ENCODE data around the gene MYL6B.

MYL6B gene

GRCh38 chr12:56152132-56152755 lies at the start of gene MYL6B:
Gene MYL6B, plus strand, starts transcription at chr12:56152587. Its CDS starts 1,332 bp downstream, at chr12:56153919.
- Histone ChIP-seq H3K4me3 (ENCODE audit: low read depth in 1 of 2, low read length in 2 of 2) (peak within 1 kb of the TSS; percentile 62 to 93), H3K9ac (ENCODE audit: low read depth in 1 of 2, low read length in 2 of 2) (peak within 1 kb of the TSS; percentile 79 to 85), H3K27ac (ENCODE audit: low read depth, low read length) (peak within 1 kb of the TSS; percentile 81), H3K27me3 (ENCODE audit: control insufficient read depth in 1 of 2, insufficient read depth in 2 of 2, low read length in 2 of 2) (no peaks in the 10 kb centered on the region), H3K36me3 (ENCODE audit: control insufficient read depth in 1 of 2, insufficient read depth in 2 of 2, low read length in 2 of 2) (no peaks in the 10 kb centered on the region), H3K4me1 (ENCODE audit: control insufficient read depth in 1 of 2, insufficient read depth in 2 of 2, low read length in 2 of 2) (peaks cover 31% of the 10 kb centered on the region in 2 donors), H3K9me3 (ENCODE audit: control insufficient read depth in 1 of 2, low read length in 2 of 2) (no peaks in the 10 kb centered on the region)

- Histone ChIP-seq H3K36me3 (ENCODE audit: control insufficient read depth in 1 of 2, insufficient read depth in 2 of 2, low read length in 2 of 2) (peaks cover 15 to 41% of the 10 kb centered on the region in 2 donors), H3K9me3 (ENCODE audit: control insufficient read depth in 1 of 2, low read length in 2 of 2) (no peaks in the 10 kb centered on the region), H3K9ac (ENCODE audit: low read depth in 1 of 2, low read length in 2 of 2) (no peak overlapping the region), H3K27me3 (ENCODE audit: control insufficient read depth in 1 of 2, insufficient read depth in 2 of 2, low read length in 2 of 2) (no peaks in the 10 kb centered on the region), H3K27ac (ENCODE audit: low read depth, low read length) (no peak overlapping the region), H3K4me1 (ENCODE audit: control insufficient read depth in 1 of 2, insufficient read depth in 2 of 2, low read length in 2 of 2) (peaks cover 30 to 39% of the 10 kb centered on the region in 2 donors), H3K4me3 (ENCODE audit: low read depth in 1 of 2, low read length in 2 of 2) (no peak overlapping the region)
Measured at GRCh38 chr12:56102683-56103065, 49.7 kb upstream of the MYL6B start.

- Histone ChIP-seq H3K27me3 (ENCODE audit: control insufficient read depth in 1 of 2, insufficient read depth in 2 of 2, low read length in 2 of 2) (no peaks in the 10 kb centered on the region), H3K9ac (ENCODE audit: low read depth in 1 of 2, low read length in 2 of 2) (peak overlapping the region; percentile 60 to 65), H3K27ac (ENCODE audit: low read depth, low read length) (no peak overlapping the region), H3K9me3 (ENCODE audit: control insufficient read depth in 1 of 2, low read length in 2 of 2) (no peaks in the 10 kb centered on the region), H3K4me3 (ENCODE audit: low read depth in 1 of 2, low read length in 2 of 2) (peak overlapping the region; percentile 64 to 84), H3K36me3 (ENCODE audit: control insufficient read depth in 1 of 2, insufficient read depth in 2 of 2, low read length in 2 of 2) (peaks cover 18 to 44% of the 10 kb centered on the region in 2 donors), H3K4me1 (ENCODE audit: control insufficient read depth in 1 of 2, insufficient read depth in 2 of 2, low read length in 2 of 2) (peaks cover 30 to 39% of the 10 kb centered on the region in 2 donors)
Measured at GRCh38 chr12:56103066-56103711, 49.2 kb upstream of the MYL6B start.

GRCh38 chr12:56103823-56104108 lies 48.6 kb upstream of the MYL6B start:
- peak overlapping the region; percentile 90 for H3K27ac ChIP-seq (ENCODE audit: low read depth, low read length)
- peaks cover 20 to 48% of the 10 kb centered on the region in 2 donors for H3K36me3 ChIP-seq (ENCODE audit: control insufficient read depth in 1 of 2, insufficient read depth in 2 of 2, low read length in 2 of 2)
- no peaks in the 10 kb centered on the region for H3K27me3 ChIP-seq (ENCODE audit: control insufficient read depth in 1 of 2, insufficient read depth in 2 of 2, low read length in 2 of 2)
- peaks cover 26 to 39% of the 10 kb centered on the region in 2 donors for H3K4me1 ChIP-seq (ENCODE audit: control insufficient read depth in 1 of 2, insufficient read depth in 2 of 2, low read length in 2 of 2)
- H3K4me3 ChIP-seq (ENCODE audit: low read depth in 1 of 2, low read length in 2 of 2), result peak overlapping the region; percentile 64 to 84
- no peaks in the 10 kb centered on the region for H3K9me3 ChIP-seq (ENCODE audit: control insufficient read depth in 1 of 2, low read length in 2 of 2)
- peak overlapping the region; percentile 60 to 65 for H3K9ac ChIP-seq (ENCODE audit: low read depth in 1 of 2, low read length in 2 of 2)

GRCh38 chr12:56104109-56104814 lies 48.1 kb upstream of the MYL6B start, which contains the start of gene PA2G4:
Gene PA2G4, plus strand, starts transcription at chr12:56104559. Its CDS starts 179 bp downstream, at chr12:56104738.
- peaks cover 26 to 35% of the 10 kb centered on the region in 2 donors for H3K4me1 ChIP-seq (ENCODE audit: control insufficient read depth in 1 of 2, insufficient read depth in 2 of 2, low read length in 2 of 2)

GRCh38 chr12:56104815-56105608 lies 47.4 kb upstream of the MYL6B start:
- H3K27me3 ChIP-seq (ENCODE audit: control insufficient read depth in 1 of 2, insufficient read depth in 2 of 2, low read length in 2 of 2), result no peaks in the 10 kb centered on the region
- H3K36me3 ChIP-seq (ENCODE audit: control insufficient read depth in 1 of 2, insufficient read depth in 2 of 2, low read length in 2 of 2), result peaks cover 25 to 49% of the 10 kb centered on the region in 2 donors
- H3K4me3 ChIP-seq (ENCODE audit: low read depth in 1 of 2, low read length in 2 of 2), result peak overlapping the region; percentile 84 to 89
- peak overlapping the region; percentile 89 to 96 for H3K9ac ChIP-seq (ENCODE audit: low read depth in 1 of 2, low read length in 2 of 2)
- H3K9me3 ChIP-seq (ENCODE audit: control insufficient read depth in 1 of 2, low read length in 2 of 2), result no peaks in the 10 kb centered on the region
- H3K27ac ChIP-seq (ENCODE audit: low read depth, low read length), result peak overlapping the region; percentile 90
- H3K4me1 ChIP-seq (ENCODE audit: control insufficient read depth in 1 of 2, insufficient read depth in 2 of 2, low read length in 2 of 2), result peaks cover 22 to 28% of the 10 kb centered on the region in 2 donors

More at GRCh38 chr12:56104109-56104814, 48.1 kb upstream of the MYL6B start, which contains the start of gene PA2G4:
- no peaks in the 10 kb centered on the region for H3K9me3 ChIP-seq (ENCODE audit: control insufficient read depth in 1 of 2, low read length in 2 of 2)
- peaks cover 20 to 47% of the 10 kb centered on the region in 2 donors for H3K36me3 ChIP-seq (ENCODE audit: control insufficient read depth in 1 of 2, insufficient read depth in 2 of 2, low read length in 2 of 2)
- H3K4me3 ChIP-seq (ENCODE audit: low read depth in 1 of 2, low read length in 2 of 2), result peak within 1 kb of the TSS; percentile 84 to 89
- peak within 1 kb of the TSS; percentile 90 for H3K27ac ChIP-seq (ENCODE audit: low read depth, low read length)
- no peaks in the 10 kb centered on the region for H3K27me3 ChIP-seq (ENCODE audit: control insufficient read depth in 1 of 2, insufficient read depth in 2 of 2, low read length in 2 of 2)
- peak within 1 kb of the TSS; percentile 89 to 96 for H3K9ac ChIP-seq (ENCODE audit: low read depth in 1 of 2, low read length in 2 of 2)

GRCh38 chr12:56105609-56105902 lies 46.8 kb upstream of the MYL6B start:
- Histone ChIP-seq H3K9ac (ENCODE audit: low read depth in 1 of 2, low read length in 2 of 2) (peak overlapping the region; percentile 89 to 96), H3K4me3 (ENCODE audit: low read depth in 1 of 2, low read length in 2 of 2) (peak overlapping the region; percentile 84 to 89), H3K9me3 (ENCODE audit: control insufficient read depth in 1 of 2, low read length in 2 of 2) (no peaks in the 10 kb centered on the region), H3K4me1 (ENCODE audit: control insufficient read depth in 1 of 2, insufficient read depth in 2 of 2, low read length in 2 of 2) (peaks cover 22 to 27% of the 10 kb centered on the region in 2 donors), H3K36me3 (ENCODE audit: control insufficient read depth in 1 of 2, insufficient read depth in 2 of 2, low read length in 2 of 2) (peaks cover 29 to 54% of the 10 kb centered on the region in 2 donors), H3K27me3 (ENCODE audit: control insufficient read depth in 1 of 2, insufficient read depth in 2 of 2, low read length in 2 of 2) (no peaks in the 10 kb centered on the region), H3K27ac (ENCODE audit: low read depth, low read length) (no peak overlapping the region)

- Histone ChIP-seq H3K27me3 (ENCODE audit: control insufficient read depth in 1 of 2, insufficient read depth in 2 of 2, low read length in 2 of 2) (no peaks in the 10 kb centered on the region), H3K4me3 (ENCODE audit: low read depth in 1 of 2, low read length in 2 of 2) (no peak overlapping the region), H3K9ac (ENCODE audit: low read depth in 1 of 2, low read length in 2 of 2) (no peak overlapping the region), H3K36me3 (ENCODE audit: control insufficient read depth in 1 of 2, insufficient read depth in 2 of 2, low read length in 2 of 2) (peaks cover 34 to 55% of the 10 kb centered on the region in 2 donors), H3K9me3 (ENCODE audit: control insufficient read depth in 1 of 2, low read length in 2 of 2) (no peaks in the 10 kb centered on the region), H3K4me1 (ENCODE audit: control insufficient read depth in 1 of 2, insufficient read depth in 2 of 2, low read length in 2 of 2) (peaks cover 22 to 25% of the 10 kb centered on the region in 2 donors), H3K27ac (ENCODE audit: low read depth, low read length) (no peak overlapping the region)
Measured at GRCh38 chr12:56107242-56107641, 45.1 kb upstream of the MYL6B start.

GRCh38 chr12:56110571-56110970 lies 41.8 kb upstream of the MYL6B start:
- Histone ChIP-seq H3K4me1 (ENCODE audit: control insufficient read depth in 1 of 2, insufficient read depth in 2 of 2, low read length in 2 of 2) (peaks cover 10 to 12% of the 10 kb centered on the region in 2 donors), H3K4me3 (ENCODE audit: low read depth in 1 of 2, low read length in 2 of 2) (no peak overlapping the region), H3K9me3 (ENCODE audit: control insufficient read depth in 1 of 2, low read length in 2 of 2) (no peaks in the 10 kb centered on the region), H3K27ac (ENCODE audit: low read depth, low read length) (no peak overlapping the region), H3K27me3 (ENCODE audit: control insufficient read depth in 1 of 2, insufficient read depth in 2 of 2, low read length in 2 of 2) (no peaks in the 10 kb centered on the region), H3K36me3 (ENCODE audit: control insufficient read depth in 1 of 2, insufficient read depth in 2 of 2, low read length in 2 of 2) (peaks cover 41 to 77% of the 10 kb centered on the region in 2 donors), H3K9ac (ENCODE audit: low read depth in 1 of 2, low read length in 2 of 2) (no peak overlapping the region)

All from duodenal mucosa (tissue), 2 donors.